NCI-H748 treated with DMSO at 0.1 percent for 48 hours (cell line): ENCODE measurements around the gene MTRFR.
A peak's percentile ranks its signal among the peaks of the same experiment; 100 is the strongest.
"Not testable (repeated sequence)": the region's sequence is repeated elsewhere in the genome, so short reads cannot be mapped to it uniquely, and the experiment has no call there.

Source experiments
- DNase-seq: peaks from one replicate; lab custom pipeline; 2025; lab: John Stamatoyannopoulos, UW

MTRFR gene

DNA sequence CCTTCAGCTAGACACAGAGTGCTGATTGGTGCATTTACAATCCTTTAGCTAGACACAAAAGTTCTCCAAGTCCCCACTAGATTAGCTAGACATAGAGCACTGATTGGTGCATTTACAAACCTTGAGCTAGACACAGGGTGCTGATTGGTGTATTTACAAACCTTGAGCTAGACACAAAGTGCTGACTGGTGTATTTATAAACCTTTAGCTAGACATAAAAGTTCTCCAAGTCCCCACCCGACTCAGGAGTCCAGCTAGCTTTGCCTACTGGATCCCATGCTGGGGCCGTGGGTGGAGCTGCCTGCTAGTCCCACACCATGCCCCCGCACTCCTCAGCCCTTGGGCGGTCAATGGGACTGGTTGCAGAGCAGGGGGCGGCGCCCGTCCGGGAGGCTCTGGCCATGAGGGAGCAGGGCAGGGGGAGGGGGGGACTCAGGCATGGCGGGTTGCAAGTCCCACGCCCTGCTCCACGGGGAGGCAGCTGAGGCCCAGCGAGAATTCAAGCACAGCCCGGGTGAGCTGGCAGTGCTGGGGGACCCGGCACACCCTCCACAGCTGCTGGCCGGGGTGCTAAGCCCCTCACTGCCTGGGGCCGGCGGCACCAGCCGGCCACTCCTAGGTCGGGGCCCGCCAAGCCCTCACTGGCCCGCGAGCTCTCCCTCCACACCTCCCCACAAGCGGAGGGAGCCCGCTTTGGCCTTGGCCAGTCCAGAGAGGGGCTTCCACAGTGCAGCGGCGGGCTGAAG is 15.9 kb downstream of the MTRFR start:
- not testable (repeated sequence) for DNase-seq

DNA sequence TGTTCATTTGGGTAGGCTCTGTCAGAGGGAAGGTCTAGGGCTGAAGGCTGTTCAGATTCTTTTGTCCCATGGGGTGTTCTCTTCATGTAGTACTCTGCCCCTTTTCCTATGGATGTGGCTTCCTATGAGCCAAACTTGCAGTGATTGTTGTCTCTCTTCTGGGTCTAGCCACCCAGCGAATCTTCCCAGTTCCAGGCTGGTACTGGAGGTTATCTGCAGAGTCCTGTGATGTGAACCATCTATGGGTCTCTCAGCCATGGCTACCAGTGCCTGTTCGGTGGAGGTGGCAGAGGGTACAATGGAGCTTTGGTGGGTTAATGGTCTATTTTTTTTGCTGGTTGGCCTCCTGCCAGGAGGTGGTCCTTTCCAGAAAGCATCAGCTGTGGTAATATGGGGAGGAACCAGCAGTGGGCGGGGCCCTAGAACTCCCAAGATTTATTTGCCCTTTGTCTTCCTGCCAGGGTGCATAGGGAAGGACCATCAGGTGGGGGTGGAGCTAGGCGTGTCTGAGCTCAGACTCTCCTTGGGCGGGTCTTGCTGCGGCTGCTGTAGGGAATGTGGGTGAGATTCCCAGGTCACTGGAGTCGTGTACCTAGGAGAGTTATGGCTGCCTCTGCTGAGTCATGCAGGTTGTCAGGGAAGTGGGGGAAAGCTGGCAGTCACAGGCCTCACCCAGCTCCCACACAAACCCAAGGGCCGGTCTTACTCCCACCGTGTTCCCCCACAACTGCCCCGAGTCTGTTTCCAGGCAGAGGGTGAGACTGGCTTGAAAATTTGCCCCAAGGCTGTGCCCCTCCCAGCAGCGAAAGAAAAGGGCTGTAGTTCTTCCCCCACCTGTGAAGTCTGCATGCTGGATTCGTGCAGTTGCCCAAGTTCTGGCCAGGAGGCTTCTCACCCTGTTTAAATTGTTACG is 17.5 kb downstream of the MTRFR start:
- DNase-seq: peak; percentile 44

DNA sequence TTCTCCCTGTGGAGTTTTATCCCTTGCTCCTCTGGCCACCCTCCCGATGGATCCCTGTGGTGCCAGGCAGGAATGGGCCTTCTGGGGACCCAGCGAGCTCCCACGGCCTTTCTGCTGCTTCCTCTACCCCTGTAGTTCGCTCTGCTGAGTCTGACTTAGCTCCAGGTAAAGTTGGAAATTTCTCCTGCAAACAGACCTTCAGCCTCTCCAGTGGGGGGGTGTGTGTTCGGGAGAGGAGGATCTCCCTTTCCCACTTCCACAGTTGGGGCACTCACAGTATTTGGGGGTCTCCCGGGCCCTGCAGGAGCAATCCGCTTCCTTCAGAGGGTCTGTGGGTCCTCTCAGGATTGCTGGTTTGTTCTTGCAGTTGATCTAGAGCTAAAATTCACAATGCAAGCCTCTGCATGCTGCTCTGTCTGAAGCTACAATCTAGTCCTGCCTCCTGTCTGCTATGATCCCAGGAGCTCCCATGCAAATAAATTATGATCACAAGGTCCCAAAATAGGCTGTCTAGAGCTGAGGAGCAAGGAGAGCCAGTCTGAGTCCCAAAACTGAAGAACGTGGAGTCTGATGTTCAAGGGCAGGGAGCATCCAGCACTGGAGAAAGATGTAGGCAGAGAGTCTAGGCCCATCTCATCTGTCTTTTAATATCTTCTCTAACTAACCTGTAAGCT is 18.3 kb downstream of the MTRFR start:
- no peak for DNase-seq

DNA sequence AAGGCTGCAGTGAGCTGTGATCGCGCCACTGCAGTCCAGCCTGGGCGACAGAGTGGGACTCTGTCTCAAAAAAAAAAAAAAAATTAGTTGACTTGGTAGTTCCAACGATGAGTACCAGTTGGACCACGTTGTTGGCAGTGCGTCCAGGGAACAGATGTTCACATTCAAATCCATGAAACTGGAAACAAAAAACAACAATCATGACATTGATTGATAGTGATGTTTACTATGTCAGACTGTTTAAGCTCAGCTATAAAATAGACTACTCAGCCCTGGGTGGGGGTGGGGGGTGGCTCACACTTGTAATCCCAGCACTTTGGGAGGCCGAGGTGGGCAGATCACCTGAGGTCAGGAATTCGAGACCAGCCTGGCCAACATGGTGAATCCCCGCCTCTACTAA is 19.1 kb downstream of the MTRFR start:
- DNase-seq: not testable (repeated sequence)

DNA sequence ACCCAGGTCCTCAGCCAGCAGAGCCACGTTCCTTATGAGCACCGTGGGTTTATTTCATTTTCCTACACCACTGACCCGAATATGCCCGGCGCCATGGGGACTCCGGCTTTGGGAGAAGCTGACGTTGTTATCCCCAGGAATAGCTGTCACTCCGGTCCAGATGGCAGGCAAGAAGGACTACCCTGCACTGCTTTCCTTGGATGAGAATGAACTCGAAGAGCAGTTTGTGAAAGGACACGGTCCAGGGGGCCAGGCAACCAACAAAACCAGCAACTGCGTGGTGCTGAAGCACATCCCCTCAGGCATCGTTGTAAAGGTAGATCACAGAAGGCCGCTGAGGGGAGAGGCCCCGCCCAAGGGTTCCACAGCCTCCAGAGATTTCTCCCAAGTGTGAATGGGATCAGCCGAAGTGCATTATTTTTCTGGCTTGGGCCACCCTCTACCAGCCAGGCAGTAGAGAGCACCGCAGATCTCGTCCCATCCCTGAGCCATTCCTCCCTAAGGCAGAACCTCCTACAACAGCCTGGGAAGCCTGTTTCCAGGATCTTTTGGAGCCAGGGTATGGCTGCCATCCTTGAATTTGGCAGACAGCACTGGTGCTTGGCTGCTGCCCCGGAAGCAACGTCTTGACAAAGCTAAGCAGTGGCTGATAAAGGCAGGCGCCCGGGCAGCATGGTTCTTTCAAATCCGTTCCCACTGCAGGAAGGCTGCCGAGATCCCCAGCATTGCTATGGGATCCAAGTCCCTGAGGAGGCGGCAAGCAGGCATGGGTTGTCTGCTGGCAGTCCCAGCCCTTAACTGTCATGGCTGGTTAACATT is 20.6 kb downstream of the MTRFR start:
- no peak for DNase-seq

DNA sequence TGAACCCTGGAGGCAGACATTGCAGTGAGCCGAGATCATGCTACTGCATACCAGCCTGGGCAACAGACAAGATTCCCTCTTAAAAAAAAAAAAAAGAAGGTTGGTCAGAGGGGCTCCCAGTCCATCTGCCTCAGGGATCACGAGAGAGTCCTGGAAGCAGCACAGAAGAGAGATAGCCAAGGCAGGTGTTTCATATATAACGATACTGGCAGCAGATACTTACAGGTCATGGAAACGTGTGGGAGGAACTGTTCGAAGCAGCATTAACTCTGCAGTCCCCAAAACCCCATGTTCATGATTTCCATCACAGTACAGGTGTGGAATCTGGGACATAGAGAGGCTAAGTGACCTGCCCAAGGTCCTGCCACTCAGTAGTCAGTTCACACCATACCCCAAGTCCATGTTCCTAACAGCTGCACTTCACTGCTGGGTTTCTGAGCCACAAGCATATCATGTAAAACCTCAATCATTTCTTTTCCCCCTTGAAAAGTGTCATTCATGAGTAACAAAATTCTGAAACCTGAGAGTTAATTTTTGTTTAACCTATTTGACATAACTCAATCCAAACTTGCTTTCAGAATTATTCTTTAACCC is 21.7 kb downstream of the MTRFR start:
- DNase-seq: no peak

DNA sequence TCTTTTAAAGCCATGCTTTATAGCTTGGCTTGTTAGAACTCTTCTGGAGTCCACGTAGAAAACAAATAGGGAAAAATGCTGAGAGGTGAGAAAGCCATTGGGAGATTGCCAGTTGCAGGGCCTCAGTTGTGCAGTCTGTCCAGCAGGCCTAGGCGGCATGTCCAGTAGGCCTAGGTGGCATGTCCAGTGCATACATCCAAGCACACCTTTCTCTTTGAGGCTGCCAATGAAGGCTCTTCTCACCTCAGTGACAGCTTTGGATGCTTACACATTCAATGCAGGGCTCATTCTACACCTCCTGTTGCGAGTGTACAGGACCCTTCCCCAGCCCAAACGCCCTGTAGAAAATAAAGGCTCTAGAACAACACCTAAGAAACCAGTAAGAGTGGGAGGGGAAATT is 25.4 kb downstream of the MTRFR start:
- DNase-seq: no peak

DNA sequence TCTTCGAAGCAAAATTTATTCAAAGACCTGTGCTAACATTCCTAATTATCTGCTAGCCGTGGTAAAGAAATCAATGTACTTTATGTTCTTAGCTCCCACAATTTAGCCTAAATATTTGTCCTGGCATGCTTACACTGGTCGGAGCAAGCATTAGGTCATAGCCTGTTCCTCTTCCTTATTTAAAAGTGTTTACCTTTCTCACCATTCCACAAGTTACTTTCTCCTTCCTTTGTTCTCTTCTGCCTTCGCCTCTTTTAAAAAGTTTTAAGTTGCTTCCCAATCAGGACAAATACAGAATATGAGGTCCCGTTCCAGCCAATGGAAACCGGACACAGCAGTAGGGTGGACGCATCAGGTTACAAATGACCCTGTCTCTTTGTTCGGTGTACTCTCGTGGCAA is 26.8 kb downstream of the MTRFR start:
- DNase-seq: no peak

DNA sequence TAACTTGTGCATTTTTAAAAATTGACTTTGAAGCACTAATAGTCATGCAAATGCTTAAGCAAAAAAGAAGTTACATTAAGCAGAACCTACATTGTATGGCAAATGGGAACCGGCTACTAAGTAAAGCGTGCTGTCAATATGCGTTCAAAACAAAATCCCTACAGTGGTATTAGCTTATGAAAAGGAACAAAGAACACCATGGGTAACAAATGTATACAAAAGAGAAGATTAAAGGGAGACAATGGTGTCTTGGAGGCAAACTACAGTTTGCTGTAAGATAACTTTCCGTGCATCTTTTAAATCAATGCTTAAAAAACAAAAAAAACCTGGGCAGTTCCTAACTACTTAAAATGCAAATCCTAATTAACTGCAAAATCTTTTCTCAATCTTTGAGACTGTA is 28.0 kb downstream of the MTRFR start:
- no peak for DNase-seq

DNA sequence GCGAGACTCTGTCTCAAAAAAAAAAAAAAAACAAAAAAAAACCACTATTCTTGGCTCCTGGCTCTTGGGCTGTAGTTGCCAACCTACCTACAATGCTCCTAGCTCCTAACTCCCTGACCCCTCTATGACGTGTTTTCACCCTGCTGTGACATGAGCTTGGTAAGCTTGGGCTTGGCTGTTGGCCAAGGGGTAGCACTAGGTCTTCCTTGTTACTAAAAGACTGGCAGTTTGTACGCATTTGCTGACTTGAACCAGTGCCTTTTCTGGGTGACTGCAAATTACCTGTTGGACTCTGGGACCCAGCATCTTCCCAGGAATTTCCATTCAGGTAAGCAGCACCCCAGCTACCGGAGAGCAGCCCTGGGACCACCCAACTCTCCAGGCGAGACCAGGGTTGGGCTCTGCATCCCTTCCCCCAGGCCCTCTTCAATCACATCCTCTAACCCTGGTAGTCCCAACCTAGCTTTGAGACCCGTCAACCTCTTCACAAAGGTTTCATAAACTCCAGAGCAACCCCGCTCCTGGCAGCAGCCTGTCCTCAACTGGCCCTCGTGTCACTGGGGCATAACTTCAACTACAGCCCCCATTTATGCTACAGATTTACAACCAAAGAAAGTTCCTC is 30.1 kb downstream of the MTRFR start:
- DNase-seq: no peak

DNA sequence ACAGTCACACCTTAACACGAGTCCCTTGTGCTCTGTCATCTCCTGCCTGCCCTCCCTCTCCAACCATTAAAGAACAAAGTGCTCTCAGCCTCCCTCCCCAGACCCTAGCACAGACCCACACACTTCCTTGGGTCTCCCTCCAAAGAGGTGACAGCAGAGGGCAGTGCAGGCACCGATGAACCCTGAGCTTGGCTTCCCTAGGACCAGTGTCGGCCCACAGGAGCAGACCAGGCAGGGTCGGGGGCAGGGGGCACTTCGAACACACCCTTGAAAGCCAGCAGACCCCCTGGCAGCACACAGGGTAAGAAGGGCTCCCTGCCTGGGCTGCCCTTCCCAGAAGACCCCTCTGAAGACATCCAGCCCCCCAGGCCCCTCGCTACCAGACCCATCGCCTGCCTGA is 31.4 kb downstream of the MTRFR start:
- no peak for DNase-seq

DNA sequence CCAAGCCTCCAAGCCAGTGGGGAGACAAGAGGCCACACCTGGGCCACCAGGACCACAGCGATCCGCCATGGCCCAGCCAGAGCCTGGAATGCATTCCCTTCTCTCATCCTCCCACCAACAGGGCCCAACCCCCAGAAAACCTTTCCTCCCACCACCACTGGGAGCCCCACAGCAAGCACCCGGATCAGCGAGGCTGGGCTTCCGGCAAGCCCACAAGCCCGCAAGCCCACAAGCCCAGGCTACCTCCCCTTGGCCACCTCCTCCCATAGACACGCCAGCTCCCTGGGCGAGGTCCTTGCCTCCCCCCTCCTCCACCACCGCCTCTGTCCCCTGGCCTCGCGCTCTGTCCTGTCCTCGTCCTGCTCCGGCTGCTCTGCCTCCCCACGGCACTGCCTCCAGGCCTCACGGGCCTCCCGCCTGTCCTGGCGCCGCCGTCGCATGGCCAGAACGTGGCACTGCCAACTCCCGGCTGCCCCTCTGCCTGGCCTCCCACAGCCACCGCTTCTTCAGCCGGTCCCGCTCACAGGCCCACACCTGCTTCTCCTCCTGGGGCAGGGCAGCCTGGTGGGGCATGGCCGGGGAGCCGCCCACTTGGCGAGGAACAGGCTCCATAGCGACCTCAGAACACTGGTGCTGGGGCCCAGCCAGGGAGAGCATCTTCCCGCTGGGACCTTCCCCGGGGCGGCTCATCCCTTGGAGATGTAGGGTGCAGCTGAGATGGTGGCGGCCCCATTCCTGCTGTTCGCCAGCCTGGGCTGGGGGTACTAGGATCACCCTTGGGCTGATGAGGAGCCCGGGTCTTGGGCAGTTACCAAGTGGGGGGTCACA is 32.8 kb downstream of the MTRFR start:
- no peak for DNase-seq

DNA sequence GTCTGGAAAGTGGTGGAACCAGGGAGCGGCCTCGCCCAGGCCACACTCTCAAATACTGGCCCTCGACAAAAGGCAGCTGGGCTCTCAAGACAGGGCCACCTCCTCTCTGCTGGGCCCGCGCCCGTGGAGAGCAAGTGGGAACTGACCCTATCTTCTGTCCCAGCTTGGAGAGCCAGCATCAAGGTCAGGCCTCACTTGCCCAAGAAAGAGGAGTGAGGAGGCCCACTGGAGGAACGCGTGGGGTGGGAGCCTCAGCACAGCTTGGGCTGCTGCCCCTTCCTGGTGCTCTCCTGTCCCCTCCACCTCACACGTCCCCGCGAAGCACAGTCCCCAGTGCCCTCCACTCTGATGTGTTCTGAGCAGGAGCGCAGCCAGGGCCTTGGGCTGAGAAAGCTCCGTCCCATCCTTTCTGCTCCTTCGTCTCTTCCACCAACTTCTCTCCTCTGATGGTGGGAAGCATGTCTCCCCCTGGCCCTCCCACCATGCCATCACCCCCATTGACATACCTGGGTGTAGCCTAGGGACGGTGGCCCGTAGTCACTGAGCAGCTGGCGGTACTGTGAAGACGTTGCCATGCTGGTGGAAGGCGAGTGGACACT is 33.5 kb downstream of the MTRFR start:
- no peak for DNase-seq

DNA sequence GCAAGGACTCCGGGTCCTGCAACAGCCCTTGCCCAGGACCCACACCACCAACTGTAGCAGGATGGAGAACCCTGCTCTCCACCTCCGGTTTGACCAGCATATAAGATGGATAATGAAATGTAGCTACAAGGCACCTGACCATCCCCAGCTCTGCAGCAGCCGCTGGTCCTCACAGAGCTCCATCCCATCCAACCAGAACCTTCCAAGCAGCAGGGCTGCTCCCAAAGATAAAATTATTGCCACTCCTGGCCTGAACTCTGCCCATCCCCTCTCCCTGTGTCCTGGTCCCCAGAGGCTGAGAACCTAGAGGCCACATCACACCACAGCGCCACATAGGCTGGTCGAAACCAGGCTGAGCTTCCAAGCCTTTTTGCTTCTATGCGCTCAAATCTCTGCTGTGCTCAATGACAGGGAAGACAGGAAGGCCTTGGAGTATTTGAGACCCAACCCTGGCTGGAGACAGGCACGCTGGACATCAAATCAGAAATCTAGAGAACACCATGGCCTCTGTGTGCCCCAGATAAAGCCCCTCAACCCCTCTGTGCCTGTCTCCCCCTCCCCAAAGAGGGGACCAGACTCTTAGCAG is 34.2 kb downstream of the MTRFR start:
- no peak for DNase-seq

DNA sequence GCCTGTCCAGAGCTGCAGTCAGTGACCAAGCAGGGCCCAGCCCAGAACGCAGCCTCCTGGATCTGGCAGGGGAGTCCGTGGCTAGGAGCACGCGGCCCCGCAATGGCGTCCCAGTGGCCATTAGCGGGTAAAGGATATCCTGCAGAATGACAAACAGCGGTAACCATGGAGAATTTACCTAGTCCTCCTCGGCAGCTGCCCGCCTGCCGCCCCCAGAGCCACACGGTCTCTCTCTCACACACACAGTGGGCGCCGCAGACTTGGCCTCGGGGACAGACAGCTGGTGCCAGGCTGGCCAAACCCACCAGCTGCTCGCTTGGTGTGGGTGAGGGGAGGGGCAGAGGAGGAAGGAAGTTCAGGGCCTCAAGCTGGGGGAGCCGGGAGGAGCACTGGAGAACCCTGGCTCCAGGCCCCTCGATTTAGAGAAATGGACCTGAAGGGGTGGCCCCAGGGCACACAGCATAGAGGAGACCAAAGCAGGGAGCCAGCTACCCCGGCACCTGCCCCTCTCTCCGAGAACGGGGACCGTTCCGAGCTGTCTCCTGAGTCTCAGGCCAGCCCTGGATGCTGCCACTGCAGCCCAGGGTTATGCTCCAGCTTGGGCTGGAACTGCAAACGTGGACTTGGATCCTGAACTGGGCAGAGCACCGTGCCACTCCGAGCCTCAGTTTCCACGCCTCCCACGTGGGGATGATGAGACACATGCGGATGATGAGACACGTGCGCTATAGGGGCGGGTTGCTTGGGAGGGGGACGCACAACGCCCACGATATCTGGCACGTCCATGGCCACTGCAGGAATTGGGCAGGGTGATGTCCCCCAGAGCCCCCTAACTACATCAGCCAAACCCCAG is 35.0 kb downstream of the MTRFR start:
- no peak for DNase-seq

DNA sequence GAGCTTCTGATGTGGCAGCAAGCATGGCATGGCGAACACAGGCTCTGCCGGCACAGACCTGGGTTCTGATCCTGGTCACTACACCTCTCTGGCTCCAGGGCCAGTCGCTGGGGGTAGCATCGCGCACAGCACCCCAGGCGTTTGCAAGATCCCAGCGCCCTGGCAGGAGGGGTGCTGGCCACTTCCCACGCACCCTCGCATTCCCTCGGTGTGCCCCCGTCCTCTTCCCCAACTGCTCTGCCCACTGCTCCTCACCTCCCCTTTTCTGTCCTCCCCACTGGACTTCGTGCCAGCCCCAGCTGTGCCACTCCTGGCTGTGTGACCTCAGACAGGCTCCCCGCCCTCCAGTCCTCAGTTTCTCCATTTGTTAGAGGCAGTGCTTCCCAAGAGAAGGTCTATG is 35.6 kb downstream of the MTRFR start:
- no peak for DNase-seq

DNA sequence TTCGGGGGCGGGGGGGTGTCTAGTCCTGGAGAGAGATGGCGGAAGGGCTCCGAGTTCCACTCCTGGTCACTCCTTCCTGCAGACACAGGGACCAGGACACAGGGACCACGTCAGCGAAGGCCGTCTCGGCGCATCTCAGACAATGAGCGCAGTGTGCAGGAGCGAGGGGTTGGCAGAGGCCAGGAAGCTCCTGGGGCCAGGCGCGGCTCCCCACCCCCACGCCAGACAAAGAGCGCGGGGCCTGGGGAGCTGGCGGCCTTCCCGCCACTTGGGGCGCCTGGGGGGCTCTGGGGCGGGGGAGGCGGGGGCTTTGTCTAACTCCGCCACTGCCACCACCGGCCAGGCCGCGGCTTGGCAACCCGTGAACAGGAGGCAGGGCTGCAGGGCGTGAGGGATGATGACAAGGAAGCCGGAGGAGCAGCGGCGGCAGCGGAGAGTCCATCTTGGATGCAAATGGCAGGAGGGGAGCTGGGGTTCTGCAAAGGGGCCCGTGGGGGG is 36.2 kb downstream of the MTRFR start:
- no peak for DNase-seq

DNA sequence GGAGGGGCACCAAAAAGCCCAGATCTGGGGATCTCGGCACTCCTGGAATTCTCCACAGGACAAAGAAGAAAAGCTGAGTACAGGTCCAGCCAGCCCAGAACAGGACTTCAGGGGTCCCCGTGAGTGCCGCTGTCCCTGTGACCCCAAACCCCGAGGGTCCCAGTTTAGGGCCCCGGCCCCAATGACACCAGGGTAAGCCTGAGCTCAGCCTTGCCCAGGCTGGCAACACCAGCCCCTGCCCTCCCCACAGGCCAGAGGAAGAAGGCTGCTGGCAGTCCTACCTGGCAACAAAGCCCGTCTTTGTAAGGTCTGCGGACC is 36.6 kb downstream of the MTRFR start:
- DNase-seq: no peak
